ENCODE results near the gene CTSC.

DNA sequence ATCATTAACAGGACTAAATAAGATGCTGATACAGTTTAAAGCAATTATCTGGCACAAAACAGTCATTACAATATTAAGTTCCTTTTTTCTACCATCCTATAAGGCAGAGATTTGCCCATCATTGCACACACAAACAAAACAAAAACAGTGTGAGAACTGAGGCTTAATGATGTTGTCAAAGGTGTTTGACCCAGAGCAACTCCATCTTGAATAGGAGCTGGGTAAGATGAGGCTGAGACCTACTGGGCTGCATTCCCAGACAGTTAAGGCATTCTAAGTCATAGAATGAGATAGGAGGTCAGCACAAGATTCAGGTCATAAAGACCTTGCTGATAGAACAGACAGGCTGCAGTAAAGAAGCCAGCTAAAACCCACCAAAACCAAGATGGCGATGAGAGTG is 33.2 kb downstream of the CTSC start:
- no peak for TF ChIP-seq EP300 (IDR thresholded peaks at IDR 0.05)
- TF ChIP-seq, protein P1, sequence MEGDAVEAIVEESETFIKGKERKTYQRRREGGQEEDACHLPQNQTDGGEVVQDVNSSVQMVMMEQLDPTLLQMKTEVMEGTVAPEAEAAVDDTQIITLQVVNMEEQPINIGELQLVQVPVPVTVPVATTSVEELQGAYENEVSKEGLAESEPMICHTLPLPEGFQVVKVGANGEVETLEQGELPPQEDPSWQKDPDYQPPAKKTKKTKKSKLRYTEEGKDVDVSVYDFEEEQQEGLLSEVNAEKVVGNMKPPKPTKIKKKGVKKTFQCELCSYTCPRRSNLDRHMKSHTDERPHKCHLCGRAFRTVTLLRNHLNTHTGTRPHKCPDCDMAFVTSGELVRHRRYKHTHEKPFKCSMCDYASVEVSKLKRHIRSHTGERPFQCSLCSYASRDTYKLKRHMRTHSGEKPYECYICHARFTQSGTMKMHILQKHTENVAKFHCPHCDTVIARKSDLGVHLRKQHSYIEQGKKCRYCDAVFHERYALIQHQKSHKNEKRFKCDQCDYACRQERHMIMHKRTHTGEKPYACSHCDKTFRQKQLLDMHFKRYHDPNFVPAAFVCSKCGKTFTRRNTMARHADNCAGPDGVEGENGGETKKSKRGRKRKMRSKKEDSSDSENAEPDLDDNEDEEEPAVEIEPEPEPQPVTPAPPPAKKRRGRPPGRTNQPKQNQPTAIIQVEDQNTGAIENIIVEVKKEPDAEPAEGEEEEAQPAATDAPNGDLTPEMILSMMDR (IDR thresholded peaks at IDR 0.05): no peak
- no peak for TF ChIP-seq POLR2A (IDR thresholded peaks at IDR 0.05)

Measured in ovary (tissue), 3 donors.